ENCODE results near the gene LCN10.

DNA sequence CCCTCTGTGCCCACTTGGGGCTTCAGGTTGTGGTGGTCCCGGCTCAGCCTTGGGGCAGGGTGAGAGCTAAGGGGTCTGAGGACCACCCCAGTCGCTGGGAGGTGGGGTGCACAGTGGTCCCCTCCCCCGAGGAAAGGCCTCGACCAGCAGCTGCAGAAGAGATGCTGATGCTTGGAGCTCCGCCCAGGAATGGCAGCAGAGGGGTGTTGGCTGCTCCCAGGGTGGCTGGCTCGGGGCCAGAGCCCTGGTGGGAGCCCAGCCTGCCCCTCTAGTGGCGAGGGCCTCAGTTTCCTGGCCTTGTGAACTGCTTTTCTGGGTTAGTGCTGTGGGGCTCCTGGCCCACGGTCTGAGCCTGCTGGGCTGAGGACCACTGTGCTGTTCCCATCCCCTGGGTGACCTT, 29.2 kb downstream of the LCN10 start:
- TF ChIP-seq, protein P1, sequence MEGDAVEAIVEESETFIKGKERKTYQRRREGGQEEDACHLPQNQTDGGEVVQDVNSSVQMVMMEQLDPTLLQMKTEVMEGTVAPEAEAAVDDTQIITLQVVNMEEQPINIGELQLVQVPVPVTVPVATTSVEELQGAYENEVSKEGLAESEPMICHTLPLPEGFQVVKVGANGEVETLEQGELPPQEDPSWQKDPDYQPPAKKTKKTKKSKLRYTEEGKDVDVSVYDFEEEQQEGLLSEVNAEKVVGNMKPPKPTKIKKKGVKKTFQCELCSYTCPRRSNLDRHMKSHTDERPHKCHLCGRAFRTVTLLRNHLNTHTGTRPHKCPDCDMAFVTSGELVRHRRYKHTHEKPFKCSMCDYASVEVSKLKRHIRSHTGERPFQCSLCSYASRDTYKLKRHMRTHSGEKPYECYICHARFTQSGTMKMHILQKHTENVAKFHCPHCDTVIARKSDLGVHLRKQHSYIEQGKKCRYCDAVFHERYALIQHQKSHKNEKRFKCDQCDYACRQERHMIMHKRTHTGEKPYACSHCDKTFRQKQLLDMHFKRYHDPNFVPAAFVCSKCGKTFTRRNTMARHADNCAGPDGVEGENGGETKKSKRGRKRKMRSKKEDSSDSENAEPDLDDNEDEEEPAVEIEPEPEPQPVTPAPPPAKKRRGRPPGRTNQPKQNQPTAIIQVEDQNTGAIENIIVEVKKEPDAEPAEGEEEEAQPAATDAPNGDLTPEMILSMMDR (IDR thresholded peaks at IDR 0.05; ENCODE audit: low read depth, low read length) = no peak
- TF ChIP-seq EZH2phosphoT487 (IDR thresholded peaks at IDR 0.05; ENCODE audit: low read depth) = no peak

Data from OCI-LY3 (cell line).